Stimulated activated naive CD8-positive, alpha-beta T cell treated with anti-CD3 and anti-CD28 coated beads, Interleukin-15, amount 100 ng/mL, for 72 hours (primary cell): Measurements from ENCODE around the gene GNAI1.
A peak's percentile ranks its signal among the peaks of the same experiment; 100 is the strongest.

Experiments used
- ATAC-seq: fragments of 150-1000 bp; cut with Tn5 transposase; 2 replicates; pipeline ENCODE4 v1.10.0; 2021; ENCODE audit warnings: mild to moderate bottlenecking, moderate library complexity
- DNase-seq, 2 donors: peaks; one replicate each; pipeline ENCODE4 v3.0.0; 2021 to 2022
- H3K27ac Mint-ChIP-seq, 2 donors: one replicate each; pipeline ENCODE4 v1.8.0; 2022; ENCODE audit warnings: mild to moderate bottlenecking in 2 of 2, mixed read lengths in 2 of 2, moderate library complexity in 2 of 2
- H3K27me3 Mint-ChIP-seq: one replicate; pipeline ENCODE4 v1.8.0; 2022; ENCODE audit warnings: mixed read lengths
- H3K4me1 Mint-ChIP-seq: one replicate; pipeline ENCODE4 v1.8.0; 2022; ENCODE audit warnings: mild to moderate bottlenecking, mixed read lengths
- H3K4me3 Mint-ChIP-seq, 2 donors: one replicate each; pipeline ENCODE4 v1.8.0; 2022; ENCODE audit warnings: mild to moderate bottlenecking in 2 of 2, mixed read lengths in 2 of 2, moderate library complexity in 1 of 2
- H3K9me3 Mint-ChIP-seq, 2 donors: one replicate each; pipeline ENCODE4 v1.8.0; 2022; ENCODE audit warnings: mixed read lengths in 2 of 2

Gene GNAI1

DNA sequence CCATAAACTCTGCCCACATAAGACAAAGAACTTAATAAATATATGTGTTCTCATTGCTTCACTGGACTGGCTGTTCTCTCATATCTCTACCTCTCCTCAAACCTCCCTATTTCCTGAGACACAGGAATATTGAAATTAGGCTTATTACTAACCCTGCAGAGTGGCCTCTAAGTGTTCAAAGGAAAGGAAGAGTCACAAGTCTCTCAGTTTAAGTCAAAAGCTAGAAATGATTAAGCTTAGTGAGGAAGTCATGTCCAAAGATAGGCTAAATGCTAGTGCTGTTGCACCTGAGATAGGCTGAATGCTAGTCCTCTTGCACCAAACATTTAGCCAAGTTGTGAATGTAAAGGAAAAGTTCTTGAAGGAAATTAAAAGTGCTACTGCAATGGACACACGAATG is 41.1 kb downstream of the GNAI1 start:
- Mint-ChIP-seq H3K27me3 (peaks cover 11% of the 10 kb centered on the region), H3K27ac (no peak overlapping the region), H3K4me1 (peaks cover 37% of the 10 kb centered on the region), H3K4me3 (peak overlapping the region in 1 of 2 donors; percentile 36), H3K9me3 (peaks cover 8 to 13% of the 10 kb centered on the region in 2 donors)
- peak; percentile 92 for ATAC-seq
- no peak for DNase-seq

DNA sequence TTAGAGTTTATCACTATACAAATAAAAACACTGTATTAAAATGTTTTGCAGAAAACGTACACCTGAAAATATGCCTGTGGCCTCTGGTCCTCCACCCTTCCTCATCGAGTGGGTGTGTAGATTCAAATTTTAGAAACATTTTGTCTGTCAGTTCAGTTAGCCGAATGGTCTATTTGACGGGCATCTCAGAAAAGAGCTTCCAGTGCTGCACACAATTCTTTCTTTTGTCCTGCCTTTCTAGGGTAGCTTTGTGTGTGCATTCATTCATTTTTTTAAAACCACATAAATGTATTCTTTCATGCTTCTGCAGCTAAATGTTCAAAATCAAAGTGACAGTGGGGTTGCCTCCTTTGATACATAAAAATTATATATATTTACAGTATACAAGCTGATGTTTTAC is 46.8 kb downstream of the GNAI1 start:
- Mint-ChIP-seq H3K4me1 (peaks cover 21% of the 10 kb centered on the region), H3K27me3 (peaks cover 11% of the 10 kb centered on the region), H3K9me3 (no peaks in the 10 kb centered on the region), H3K4me3 (no peak overlapping the region), H3K27ac (no peak overlapping the region)
- ATAC-seq (no peak), DNase-seq (no peak)

DNA sequence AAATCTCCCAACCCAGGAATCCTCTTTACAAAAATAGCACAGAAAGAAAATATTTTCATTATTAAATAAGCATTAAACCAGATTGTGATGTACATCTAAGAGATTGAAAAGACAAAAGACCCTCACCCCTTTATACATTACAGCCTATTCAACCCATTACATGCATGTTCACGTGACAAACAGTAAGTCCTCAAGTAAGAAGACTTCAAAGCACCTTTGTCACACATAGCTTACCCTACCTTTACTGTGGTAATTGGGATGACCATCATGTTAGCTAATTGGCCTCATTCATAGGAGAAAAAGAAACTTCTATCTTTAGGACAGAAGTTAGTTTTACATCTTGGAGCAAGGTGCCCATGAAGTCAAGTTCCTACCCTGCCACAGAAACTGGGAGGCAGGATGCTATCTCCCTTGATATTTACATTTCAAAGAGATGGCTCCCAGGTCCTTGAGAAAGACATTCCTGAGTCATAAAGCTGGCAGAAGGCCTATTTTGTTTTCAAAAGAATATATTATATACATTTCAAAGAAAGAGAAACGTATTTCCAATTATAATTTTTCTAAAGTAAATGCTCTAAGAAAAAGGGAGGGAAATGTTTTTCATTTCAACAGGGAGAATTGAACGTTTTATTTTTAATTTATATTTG is 48.1 kb downstream of the GNAI1 start:
- Mint-ChIP-seq H3K9me3 (no peaks in the 10 kb centered on the region), H3K4me3 (no peak overlapping the region)

DNA sequence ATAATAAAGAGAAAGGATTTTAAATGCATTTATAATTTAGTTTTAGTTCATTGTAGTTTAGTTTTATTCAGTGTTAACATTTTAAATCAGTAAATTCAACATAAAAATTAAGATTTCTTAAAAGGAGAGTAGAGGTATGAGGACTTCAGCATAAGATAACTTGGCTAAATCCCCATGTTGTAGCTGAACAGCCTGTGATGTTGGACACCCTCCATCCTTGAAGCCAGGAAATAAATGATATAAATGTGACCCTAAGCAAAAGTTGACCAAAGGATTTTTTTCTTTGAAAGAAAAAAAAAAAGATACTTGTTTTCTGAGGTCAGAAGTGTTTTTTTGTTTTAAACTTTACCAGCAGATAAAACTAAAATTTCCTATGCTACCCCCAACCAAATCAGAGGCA is 48.7 kb downstream of the GNAI1 start:
- no peak for ATAC-seq
- Mint-ChIP-seq H3K9me3 (no peaks in the 10 kb centered on the region), H3K4me3 (no peak overlapping the region), H3K4me1 (peaks cover 22% of the 10 kb centered on the region), H3K27ac (no peak overlapping the region), H3K27me3 (no peaks in the 10 kb centered on the region)
- no peak for DNase-seq

More for the DNA sequence above, 48.1 kb downstream of the GNAI1 start:
- DNase-seq: no peak
- no peak overlapping the region for H3K27ac Mint-ChIP-seq
- peaks cover 5% of the 10 kb centered on the region for H3K27me3 Mint-ChIP-seq
- ATAC-seq: no peak
- peaks cover 25% of the 10 kb centered on the region for H3K4me1 Mint-ChIP-seq

DNA sequence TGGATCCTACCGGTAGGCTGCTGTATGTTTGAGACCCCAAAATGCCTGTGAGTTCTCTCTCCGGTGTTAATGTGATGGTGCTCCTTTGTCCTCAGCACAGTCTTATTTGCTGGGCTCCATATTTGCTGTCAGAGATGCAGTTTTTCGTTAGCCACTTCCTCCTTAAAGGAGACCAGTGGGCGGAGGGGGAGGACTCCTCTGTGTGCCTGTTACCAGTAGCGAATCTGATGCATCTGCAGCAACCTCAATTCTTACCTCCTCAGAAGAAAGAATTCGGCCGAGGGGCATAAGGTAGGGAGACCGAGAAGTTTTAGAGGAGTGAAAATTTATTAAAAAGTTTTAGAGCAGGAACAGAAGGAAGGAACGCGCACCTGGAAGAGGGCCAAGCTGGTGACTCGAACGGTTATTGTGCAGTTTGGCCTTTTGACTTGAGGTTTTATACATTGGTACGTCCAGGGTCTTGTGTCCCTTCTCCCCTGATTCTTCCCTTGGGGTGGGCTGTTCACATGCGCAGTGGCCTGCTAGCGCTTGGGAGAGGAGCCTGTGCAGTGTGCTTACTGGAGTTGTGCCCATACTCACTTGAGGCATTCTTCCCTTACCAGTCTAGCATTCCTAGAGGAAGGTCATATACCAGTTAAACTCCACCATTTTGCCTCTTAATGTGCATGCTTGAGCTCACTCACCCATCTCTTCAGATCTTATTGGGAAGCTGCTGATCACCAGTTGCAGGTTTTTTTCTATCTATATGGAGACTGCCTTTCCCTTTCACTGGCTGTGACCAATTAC is 49.5 kb downstream of the GNAI1 start:
- no peak for ATAC-seq
- Mint-ChIP-seq H3K27me3 (no peaks in the 10 kb centered on the region), H3K9me3 (no peaks in the 10 kb centered on the region), H3K4me3 (peak overlapping the region; percentile 50 to 69), H3K27ac (peak overlapping the region in 1 of 2 donors; percentile 91), H3K4me1 (peaks cover 22% of the 10 kb centered on the region)
- DNase-seq: no peak

DNA sequence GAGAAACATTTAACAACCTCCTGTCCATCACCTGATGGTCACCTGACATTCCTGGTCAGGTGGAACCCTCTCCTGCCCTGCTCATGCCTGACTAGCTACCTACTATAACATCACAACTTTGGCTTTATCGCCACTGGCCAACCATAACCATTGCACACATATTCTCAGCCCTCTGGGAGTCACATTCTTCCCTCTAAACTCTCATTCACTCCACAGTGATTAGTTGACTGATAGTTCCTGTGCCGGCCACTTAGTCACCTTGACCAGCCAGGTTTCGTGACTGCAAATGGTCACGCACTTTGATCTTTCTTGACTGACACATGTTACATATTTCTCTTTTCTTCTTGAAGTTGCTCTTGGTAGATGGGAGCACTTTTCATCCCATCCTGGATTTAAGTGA is 50.1 kb downstream of the GNAI1 start:
- Mint-ChIP-seq H3K4me1 (peaks cover 20% of the 10 kb centered on the region), H3K9me3 (no peaks in the 10 kb centered on the region), H3K27me3 (no peaks in the 10 kb centered on the region), H3K27ac (no peak overlapping the region), H3K4me3 (no peak overlapping the region)
- no peak for ATAC-seq
- no peak for DNase-seq

DNA sequence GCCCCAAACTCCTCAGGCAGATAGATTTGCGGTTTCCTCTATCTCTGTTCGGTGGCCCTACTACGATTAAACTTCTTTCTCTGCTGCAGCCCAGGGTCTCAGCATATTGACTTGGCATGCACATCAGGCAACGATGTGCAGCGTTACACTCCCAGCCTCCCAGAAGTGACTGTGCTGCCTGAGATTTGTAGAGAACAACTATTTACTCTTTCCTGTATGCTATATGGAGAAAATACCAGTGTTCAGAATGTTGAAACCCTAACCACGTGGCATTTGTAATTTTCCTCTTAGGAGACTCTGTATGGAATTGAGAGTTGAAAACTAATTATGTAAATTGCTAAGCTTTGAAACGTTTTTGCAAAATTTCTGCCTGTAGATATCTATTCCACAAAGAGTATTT is 50.9 kb downstream of the GNAI1 start:
- H3K4me3 Mint-ChIP-seq: no peak overlapping the region
- no peaks in the 10 kb centered on the region for H3K27me3 Mint-ChIP-seq
- peaks cover 13% of the 10 kb centered on the region for H3K4me1 Mint-ChIP-seq
- ATAC-seq (no peak), DNase-seq (no peak)
- H3K27ac Mint-ChIP-seq: no peak overlapping the region
- H3K9me3 Mint-ChIP-seq: no peaks in the 10 kb centered on the region

DNA sequence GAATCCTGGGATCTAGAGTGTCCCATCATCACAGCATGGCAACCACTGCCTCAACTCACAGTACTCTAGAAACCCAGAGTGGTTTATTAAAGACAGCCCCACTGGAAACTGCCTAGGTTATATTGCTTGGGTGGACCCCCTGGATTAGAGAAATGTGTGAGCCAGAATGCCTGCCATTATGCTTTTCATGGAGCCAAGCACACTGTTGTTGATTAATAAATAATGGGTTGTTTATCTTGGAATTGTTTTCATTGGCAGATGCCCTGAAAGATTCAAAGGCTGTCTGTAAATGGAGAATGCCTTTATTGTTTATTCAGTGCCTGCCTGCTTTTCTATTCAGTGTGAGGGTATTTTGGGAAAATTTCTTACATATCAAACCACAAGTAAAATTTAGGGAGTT is 52.1 kb downstream of the GNAI1 start:
- Mint-ChIP-seq H3K27me3 (no peaks in the 10 kb centered on the region), H3K27ac (no peak overlapping the region), H3K4me1 (peaks cover 13% of the 10 kb centered on the region), H3K9me3 (no peaks in the 10 kb centered on the region), H3K4me3 (no peak overlapping the region)
- no peak for ATAC-seq
- no peak for DNase-seq

DNA sequence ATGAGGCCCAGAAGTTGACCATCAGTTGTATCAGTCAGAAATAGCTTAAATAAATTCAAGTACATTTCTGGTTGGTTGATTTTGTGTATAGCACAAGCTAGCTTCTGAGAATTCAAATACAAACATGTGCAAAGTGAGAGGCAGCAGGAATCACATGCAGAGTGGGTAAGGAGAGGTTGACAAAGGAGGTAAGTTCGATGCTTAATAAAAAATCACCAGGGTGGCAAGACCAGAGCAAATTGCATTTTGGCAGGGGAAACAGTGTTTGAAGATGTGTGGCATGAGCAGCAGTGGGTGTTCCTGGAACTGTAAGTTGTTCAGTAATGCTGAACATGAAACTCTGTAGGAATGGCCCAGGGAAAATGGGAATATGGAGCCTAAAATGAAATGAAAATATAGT is 52.6 kb downstream of the GNAI1 start:
- peaks cover 13% of the 10 kb centered on the region for H3K4me1 Mint-ChIP-seq
- H3K4me3 Mint-ChIP-seq: no peak overlapping the region
- ATAC-seq (no peak), DNase-seq (no peak)
- no peaks in the 10 kb centered on the region for H3K9me3 Mint-ChIP-seq
- no peak overlapping the region for H3K27ac Mint-ChIP-seq
- no peaks in the 10 kb centered on the region for H3K27me3 Mint-ChIP-seq

DNA sequence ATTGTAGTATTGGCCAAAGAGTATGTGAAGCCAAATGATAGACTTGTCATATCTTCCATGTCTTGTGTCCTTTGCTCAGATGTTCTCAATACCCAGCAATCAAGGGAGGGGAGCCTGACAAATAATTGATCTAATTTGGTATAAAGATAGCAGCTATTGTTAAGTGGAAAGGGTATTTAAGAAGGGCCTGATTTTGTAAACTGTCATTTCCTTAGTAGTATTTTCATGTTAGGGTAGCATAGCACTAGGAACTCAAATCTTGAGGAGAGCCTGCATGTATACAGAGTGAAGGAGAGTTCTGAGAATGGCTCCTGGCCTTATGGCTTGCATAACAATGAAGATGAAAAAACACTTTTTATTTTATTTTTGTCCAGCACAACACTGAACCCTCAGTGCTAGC is 53.1 kb downstream of the GNAI1 start:
- Mint-ChIP-seq H3K4me1 (peaks cover 13% of the 10 kb centered on the region), H3K9me3 (no peaks in the 10 kb centered on the region), H3K27me3 (no peaks in the 10 kb centered on the region), H3K4me3 (no peak overlapping the region), H3K27ac (no peak overlapping the region)
- DNase-seq (no peak), ATAC-seq (no peak)

DNA sequence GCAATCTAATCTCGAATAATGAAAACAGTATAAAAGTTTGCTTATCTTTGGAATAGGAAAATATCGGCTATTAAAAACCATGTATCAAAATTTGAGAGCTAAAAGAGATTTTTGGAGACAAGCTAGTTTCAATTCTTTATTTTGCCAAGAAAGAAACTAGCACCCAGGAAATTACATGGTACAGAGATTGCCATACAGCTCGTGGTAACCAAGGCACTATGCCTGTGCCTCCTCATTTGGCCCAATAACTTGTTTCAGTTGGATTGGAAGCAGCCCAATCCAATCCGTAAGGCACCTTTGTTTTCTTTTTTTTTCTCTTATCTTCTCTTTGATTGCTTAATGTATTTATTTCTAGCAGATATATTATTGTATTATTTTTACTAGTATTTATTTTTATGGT is 55.0 kb downstream of the GNAI1 start:
- no peaks in the 10 kb centered on the region for H3K27me3 Mint-ChIP-seq
- no peaks in the 10 kb centered on the region for H3K9me3 Mint-ChIP-seq
- peaks cover 7% of the 10 kb centered on the region for H3K4me1 Mint-ChIP-seq
- no peak overlapping the region for H3K4me3 Mint-ChIP-seq
- ATAC-seq (no peak), DNase-seq (no peak)
- H3K27ac Mint-ChIP-seq: no peak overlapping the region

DNA sequence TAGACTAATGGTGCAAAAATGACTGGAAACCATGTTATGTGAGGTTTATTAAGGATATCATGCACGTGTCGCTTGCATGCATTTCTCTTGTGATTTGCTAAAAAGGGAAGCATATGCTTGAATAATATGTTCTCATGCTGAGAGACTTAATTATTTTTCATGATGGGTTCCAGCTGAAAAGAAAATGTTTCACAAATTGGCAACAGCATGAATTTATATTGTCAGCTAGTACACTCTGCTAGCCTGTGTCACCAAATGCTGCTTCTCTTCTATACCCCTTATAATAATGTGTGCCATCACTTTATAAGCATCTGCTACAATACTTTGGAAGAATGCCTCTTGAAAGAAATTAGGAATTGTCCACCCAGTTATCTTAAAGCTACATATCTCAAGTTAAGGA is 63.0 kb downstream of the GNAI1 start:
- ATAC-seq (no peak), DNase-seq (no peak)
- peaks cover 8% of the 10 kb centered on the region for H3K27me3 Mint-ChIP-seq
- no peaks in the 10 kb centered on the region for H3K4me1 Mint-ChIP-seq
- no peak overlapping the region for H3K27ac Mint-ChIP-seq
- H3K9me3 Mint-ChIP-seq: no peaks in the 10 kb centered on the region
- no peak overlapping the region for H3K4me3 Mint-ChIP-seq

DNA sequence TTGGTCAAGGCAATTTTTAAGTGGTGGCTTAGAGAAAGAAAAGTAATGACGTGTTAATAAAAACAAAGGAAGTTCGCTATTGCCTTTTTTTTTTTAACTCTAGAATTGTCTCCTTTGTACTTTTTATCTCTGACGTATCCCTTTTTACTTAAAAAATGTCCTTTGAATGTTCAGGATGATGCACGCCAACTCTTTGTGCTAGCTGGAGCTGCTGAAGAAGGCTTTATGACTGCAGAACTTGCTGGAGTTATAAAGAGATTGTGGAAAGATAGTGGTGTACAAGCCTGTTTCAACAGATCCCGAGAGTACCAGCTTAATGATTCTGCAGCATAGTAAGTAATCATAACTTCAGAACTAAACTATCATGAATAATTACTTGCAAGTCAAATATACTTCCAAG is 64.4 kb downstream of the GNAI1 start:
- H3K27me3 Mint-ChIP-seq: peaks cover 8% of the 10 kb centered on the region
- H3K4me1 Mint-ChIP-seq: no peaks in the 10 kb centered on the region
- H3K27ac Mint-ChIP-seq: no peak overlapping the region
- DNase-seq (no peak), ATAC-seq (no peak)
- H3K9me3 Mint-ChIP-seq: no peaks in the 10 kb centered on the region
- H3K4me3 Mint-ChIP-seq: no peak overlapping the region

DNA sequence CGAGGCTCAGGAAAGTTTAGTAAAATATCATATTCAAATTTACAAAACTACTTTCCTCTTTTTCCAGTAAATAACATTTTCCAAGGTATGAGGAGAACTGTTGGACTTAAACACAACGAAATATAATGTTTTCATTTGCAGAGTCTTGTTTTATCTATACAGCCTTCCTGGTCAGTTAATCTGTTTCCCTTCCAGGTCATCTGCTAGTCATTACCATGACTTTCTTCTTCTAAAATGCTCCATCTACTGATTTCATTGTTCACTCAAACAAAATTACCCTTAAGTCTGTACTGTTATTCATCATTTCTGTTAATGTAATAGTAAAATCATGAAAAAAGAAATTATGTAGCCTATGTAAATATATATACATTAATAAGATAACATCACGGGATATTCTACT is 69.8 kb downstream of the GNAI1 start:
- H3K4me3 Mint-ChIP-seq: no peak overlapping the region
- DNase-seq: no peak
- H3K27ac Mint-ChIP-seq: no peak overlapping the region
- H3K27me3 Mint-ChIP-seq: peaks cover 10% of the 10 kb centered on the region
- no peak for ATAC-seq
- no peaks in the 10 kb centered on the region for H3K9me3 Mint-ChIP-seq
- no peaks in the 10 kb centered on the region for H3K4me1 Mint-ChIP-seq

DNA sequence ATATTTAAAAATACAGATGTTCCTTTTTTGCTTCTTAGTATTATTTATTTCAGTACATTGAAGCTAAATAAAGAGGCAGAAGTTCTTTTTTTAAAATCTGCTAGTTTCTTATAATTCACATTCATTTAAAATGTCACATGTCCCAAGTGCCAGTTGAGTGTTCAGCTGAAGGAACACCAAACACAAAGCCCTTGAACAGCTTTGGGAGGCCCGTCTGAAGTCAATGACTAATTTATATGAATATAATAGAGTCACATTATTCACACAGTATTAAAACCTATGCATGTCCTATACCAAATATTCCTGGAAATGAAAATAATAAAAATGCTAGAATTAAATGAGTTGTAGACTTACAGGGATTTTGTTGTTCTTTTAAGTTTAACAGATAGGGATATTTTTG is 70.3 kb downstream of the GNAI1 start:
- Mint-ChIP-seq H3K9me3 (no peaks in the 10 kb centered on the region), H3K4me3 (no peak overlapping the region), H3K4me1 (no peaks in the 10 kb centered on the region), H3K27ac (no peak overlapping the region), H3K27me3 (peaks cover 10% of the 10 kb centered on the region)
- ATAC-seq (no peak), DNase-seq (no peak)

DNA sequence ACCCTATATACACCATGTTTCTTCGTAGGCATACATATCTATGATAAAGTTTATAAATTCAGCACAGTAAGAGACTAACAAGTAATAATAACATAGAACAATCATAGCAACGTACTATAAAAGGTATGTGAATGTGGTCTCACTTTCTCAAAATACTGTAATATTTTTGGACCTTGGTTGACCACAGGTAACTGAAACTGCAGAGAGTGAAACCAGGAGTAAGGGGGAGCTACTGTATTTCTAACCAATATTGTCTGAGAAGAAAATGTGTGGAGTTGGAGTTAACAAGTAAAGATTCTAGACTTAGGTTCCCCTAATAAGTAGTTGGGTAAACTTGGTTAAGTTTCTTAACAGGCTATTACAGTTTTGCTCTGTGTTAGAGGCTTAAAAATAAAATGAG is 72.1 kb downstream of the GNAI1 start:
- ATAC-seq (peak; percentile 43), DNase-seq (no peak)
- H3K4me1 Mint-ChIP-seq: no peaks in the 10 kb centered on the region
- peaks cover 16% of the 10 kb centered on the region for H3K27me3 Mint-ChIP-seq
- no peak overlapping the region for H3K27ac Mint-ChIP-seq
- H3K4me3 Mint-ChIP-seq: no peak overlapping the region
- H3K9me3 Mint-ChIP-seq: no peaks in the 10 kb centered on the region

DNA sequence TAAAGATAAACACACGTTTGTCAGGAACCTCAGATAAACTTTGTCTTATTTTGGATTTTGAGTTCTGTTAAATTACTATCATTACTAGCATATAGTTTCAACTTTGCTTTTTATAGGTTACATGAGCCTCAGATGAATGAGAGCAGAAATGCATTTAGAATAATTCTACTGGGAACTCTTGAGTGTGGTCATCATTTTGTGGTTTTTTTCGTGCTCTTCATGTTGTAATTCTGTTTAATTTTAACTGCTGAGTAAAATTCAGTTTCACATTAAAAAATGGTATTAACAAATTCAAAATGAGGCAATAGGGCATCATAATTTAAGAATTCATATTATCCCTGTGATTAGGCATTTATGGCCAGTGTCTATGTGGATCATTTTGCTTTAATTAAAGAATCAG is 72.9 kb downstream of the GNAI1 start:
- no peak for ATAC-seq
- peaks cover 16% of the 10 kb centered on the region for H3K27me3 Mint-ChIP-seq
- DNase-seq: no peak
- H3K4me1 Mint-ChIP-seq: no peaks in the 10 kb centered on the region
- no peaks in the 10 kb centered on the region for H3K9me3 Mint-ChIP-seq
- no peak overlapping the region for H3K4me3 Mint-ChIP-seq
- H3K27ac Mint-ChIP-seq: no peak overlapping the region
